Endothelial cell of umbilical vein (primary cell): ENCODE measurements around the gene LONRF2. TPM values are rescaled to one million over a fixed set of nuclear protein-coding genes. Genes with fewer than 3 reads are reported as not detected.

Experiments used
- BruUV-seq: library from RNA; stranded (reverse); fragments of 400-500 nt; replicated peaks from 2 replicates; lab custom pipeline; 2021; lab: Mats Ljungman, UMichigan
- CTCF ChIA-PET: fragments of 300-600, 350-600 bp; sonication (Branson Sonifier 250); formaldehyde crosslinking; loops from one replicate; lab custom pipeline; 2021; ENCODE audit warnings: antibody characterized with exemption, inconsistent platforms; lab: Charles Lee
- POLR2A ChIA-PET: fragments of 300-600, 350-600 bp; sonication (Branson Sonifier 250); formaldehyde crosslinking; loops from one replicate; lab custom pipeline; 2021; ENCODE audit warnings: antibody characterized with exemption, inconsistent platforms; lab: Charles Lee
- DNase-seq: peaks from one replicate; pipeline ENCODE4 v3.0.0-alpha.2; 2011; ENCODE audit warnings: low read depth, low spot score
- FAIRE-seq: peaks from 2 replicates; lab custom pipeline; 2011; peaks lifted over from hg19 to GRCh38; lab: Jason Lieb, UNC
- H2AFZ ChIP-seq: 2 replicates; pipeline ENCODE4 v1.6.0; 2012; ENCODE audit warnings: low read depth, low read length, control low read depth, inconsistent platforms
- H3K27ac ChIP-seq: 2 replicates; pipeline ENCODE4 v1.5.1; 2011; ENCODE audit warnings: low read depth, mild to moderate bottlenecking, control low read depth, low read length, moderate library complexity; ENCODE audit not compliant: insufficient read depth
- H3K27me3 ChIP-seq, 2 experiments: 2 replicates each; pipeline versions ENCODE4 v1.6.0 to v1.6.1; 2011; ENCODE audit warnings: low read length in 2 of 2, mixed read lengths in 1 of 2; ENCODE audit not compliant: control insufficient read depth in 2 of 2, insufficient read depth in 2 of 2
- H3K36me3 ChIP-seq, 2 experiments: 2 replicates in 1 of 2; 3 replicates in 1 of 2; pipeline ENCODE4 v1.5.1; 2011; ENCODE audit warnings: low read length in 2 of 2, mild to moderate bottlenecking in 1 of 2, moderate library complexity in 1 of 2; ENCODE audit not compliant: control insufficient read depth in 2 of 2, insufficient read depth in 2 of 2; ENCODE audit errors: extremely low read depth in 1 of 2
- H3K4me1 ChIP-seq: 3 replicates; pipeline ENCODE4 v1.5.1; 2011; ENCODE audit warnings: mild to moderate bottlenecking, low read length; ENCODE audit not compliant: control insufficient read depth, insufficient read depth; ENCODE audit errors: extremely low read depth
- H3K4me2 ChIP-seq: 2 replicates; pipeline ENCODE4 v1.6.1; 2011; ENCODE audit warnings: low read length, control low read depth, mixed read lengths; ENCODE audit not compliant: insufficient read depth
- H3K4me3 ChIP-seq, 3 experiments: fragments of 200-600 bp in 1 of 3; sonication (generic), shearing (Covaris generic) in 1 of 3; replicated peaks in 1 of 3; 2 replicates each; pipeline ENCODE4 v1.5.1; 2011 to 2016; ENCODE audit warnings: control low read depth in 3 of 3, low read length in 3 of 3, mild to moderate bottlenecking in 2 of 3, inconsistent platforms in 1 of 3, low read depth in 1 of 3, moderate library complexity in 1 of 3; ENCODE audit not compliant: insufficient read depth in 1 of 3
- H3K79me2 ChIP-seq: 2 replicates; pipeline ENCODE4 v1.6.0; 2012; ENCODE audit warnings: low read length, inconsistent platforms; ENCODE audit not compliant: control insufficient read depth, insufficient read depth
- H3K9ac ChIP-seq: replicated peaks from 2 replicates; pipeline ENCODE3; 2011; ENCODE audit warnings: low read length, control low read depth; ENCODE audit not compliant: insufficient read depth; ENCODE audit errors: extremely low read depth
- H3K9me1 ChIP-seq: replicated peaks from 3 replicates; pipeline ENCODE4 v1.6.0; 2011; ENCODE audit warnings: mild to moderate bottlenecking, low read length; ENCODE audit not compliant: control insufficient read depth, insufficient read depth; ENCODE audit errors: extremely low read depth
- H3K9me3 ChIP-seq: replicated peaks from 2 replicates; pipeline ENCODE4 v1.5.1; 2012; ENCODE audit warnings: low read length, inconsistent platforms; ENCODE audit not compliant: control insufficient read depth, insufficient read depth
- H4K20me1 ChIP-seq: replicated peaks from 2 replicates; pipeline ENCODE3; 2011; ENCODE audit warnings: mild to moderate bottlenecking, low read length; ENCODE audit not compliant: control insufficient read depth, insufficient read depth; ENCODE audit errors: extremely low read depth
- CTCF ChIP-seq, 2 donors: IDR thresholded peaks; 1 replicate in 1 of 2; 2 replicates in 1 of 2; pipeline ENCODE4 v1.5.1; 2011; ENCODE audit warnings: low read length in 2 of 2, mild to moderate bottlenecking in 2 of 2, moderate library complexity in 2 of 2, control low read depth in 1 of 2, inconsistent platforms in 1 of 2, low read depth in 1 of 2; ENCODE audit not compliant: insufficient read depth in 1 of 2; ENCODE audit errors: extremely low read depth in 1 of 2
- EZH2 ChIP-seq: IDR thresholded peaks from 2 replicates; pipeline ENCODE4 v1.6.1; 2012; ENCODE audit warnings: borderline replicate concordance, low read depth, mild to moderate bottlenecking, moderate library complexity, low read length, inconsistent platforms; ENCODE audit not compliant: severe bottlenecking
- FOS ChIP-seq: IDR thresholded peaks from 2 replicates; pipeline ENCODE4 v1.6.1; 2011; ENCODE audit warnings: mild to moderate bottlenecking, low read length, moderate library complexity, borderline replicate concordance; ENCODE audit not compliant: insufficient read depth
- GATA2 ChIP-seq: IDR thresholded peaks from 2 replicates; pipeline ENCODE4 v1.7.0; 2011; ENCODE audit warnings: low read depth, mild to moderate bottlenecking, moderate library complexity, mixed read lengths, low read length; ENCODE audit not compliant: insufficient read length, insufficient read depth
- JUN ChIP-seq: IDR thresholded peaks from 2 replicates; pipeline ENCODE4 v1.6.1; 2011; ENCODE audit warnings: borderline replicate concordance, low read depth; ENCODE audit not compliant: insufficient read length, insufficient read depth
- MAX ChIP-seq: IDR thresholded peaks from 2 replicates; pipeline ENCODE4 v1.6.1; 2011; ENCODE audit not compliant: insufficient read depth, insufficient read length
- MYC ChIP-seq: IDR thresholded peaks from one replicate; pipeline ENCODE4 v1.6.1; 2011; ENCODE audit warnings: mild to moderate bottlenecking, low read depth, low read length
- POLR2A ChIP-seq: IDR thresholded peaks from 2 replicates; pipeline ENCODE4 v1.6.1; 2012; ENCODE audit warnings: low read depth, mild to moderate bottlenecking, control low read depth, low read length
- POLR2AphosphoS5 ChIP-seq: IDR thresholded peaks from 2 replicates; pipeline ENCODE4 v1.6.1; 2012; ENCODE audit warnings: low read depth, mild to moderate bottlenecking, control low read depth, low read length, moderate library complexity; ENCODE audit not compliant: insufficient read depth
- dilution Hi-C: fragments of 300-500 bp; cut with MboI; formaldehyde crosslinking; loops from one replicate; pipeline ENCODE4 v1.15.0; 2019; ENCODE audit warnings: low sequenced_read_pairs; ENCODE audit not compliant: extremely low pct_ligation_motif_present
- intact Hi-C: fragments of 100-400 bp; cut with micrococcal nuclease; formaldehyde crosslinking; loops from one replicate; pipeline ENCODE4 v1.10.0; 2022
- polyA plus RNA-seq, 4 experiments: library from polyadenylated mRNA; depleted of rRNA in 3 of 4; stranded (reverse) in 3 of 4; unstranded in 1 of 4; fragments of >200 nt; gene quantifications; 2 replicates each; pipeline versions ENCODE4 v1.2.1 to v1.2.3, GENCODE V29; 2011 to 2012; ENCODE audit warnings: missing spikeins in 1 of 4
- total RNA-seq: library from RNA; stranded (reverse); gene quantifications from 2 replicates; pipeline ENCODE4 v1.2.3, GENCODE V29; 2021

The LONRF2 gene
- total and polyA plus RNA-seq, 2 donors (not counting 3 experiments of a cell fraction or from before 2014, with no cell fraction given) = 0.03 TPM; not detected in 1

GRCh38 chr2:100240386-100240785 is 81.9 kb downstream of the LONRF2 start:
- H3K36me3 ChIP-seq = no peaks in the 10 kb centered on the region
- no peaks in the 10 kb centered on the region for H3K9me1 ChIP-seq
- no peak overlapping the region for H3K27ac ChIP-seq
- no peaks in the 10 kb centered on the region for H3K4me1 ChIP-seq
- no TSS peak for BruUV-seq
- CTCF ChIA-PET = interaction anchor here (1.0 to 3.7 kb wide), 3 partner anchors 63 to 515 kb away, joined by 3 to 108 read pairs (median 23); no protein-coding TSS in a partner anchor
- H3K4me2 ChIP-seq = no peak overlapping the region
- H2AFZ ChIP-seq = no peak overlapping the region
- no peaks in the 10 kb centered on the region for H3K9me3 ChIP-seq
- no peak overlapping the region for H3K9ac ChIP-seq
- intact Hi-C loops (no loop called here), dilution Hi-C loops (no loop called here)
- TF ChIP-seq POLR2A = no peak
- TF ChIP-seq POLR2AphosphoS5 = no peak
- TF ChIP-seq JUN = no peak
- no peak for TF ChIP-seq CTCF (IDR thresholded peaks at IDR 0.05; ENCODE audit: extremely low read depth in 1 of 2, insufficient read depth in 1 of 2, low read depth in 1 of 2, low read length in 2 of 2)
- no peak for TF ChIP-seq FOS
- no peak for TF ChIP-seq MAX
- TF ChIP-seq GATA2 = no peak
- no peak for TF ChIP-seq MYC
- TF ChIP-seq EZH2 = no peak
- H4K20me1 ChIP-seq = no peaks in the 10 kb centered on the region
- H3K4me3 ChIP-seq = no peak overlapping the region
- peaks cover 0 to 3% of the 10 kb centered on the region in 2 experiments for H3K27me3 ChIP-seq
- H3K79me2 ChIP-seq = no peaks in the 10 kb centered on the region
- DNase-seq (no peak), FAIRE-seq (no peak)
- POLR2A ChIA-PET = no interaction called here
